Colonic mucosa (tissue), 4 donors: ENCODE measurements around the gene EHBP1. TPM values are rescaled to one million over a fixed set of nuclear protein-coding genes. Genes with fewer than 3 reads are reported as not detected.

Experiments
- DNase-seq: peaks from one replicate; pipeline ENCODE4 v3.0.0-alpha.2; 2020
- H3K27ac ChIP-seq: fragments of 200-600 bp; one replicate; pipeline ENCODE4 v1.8.0; 2021
- H3K27me3 ChIP-seq: fragments of 200-600 bp; one replicate; pipeline ENCODE4 v1.8.0; 2021
- H3K36me3 ChIP-seq: fragments of 200-600 bp; one replicate; pipeline ENCODE4 v1.8.0; 2021
- H3K4me1 ChIP-seq: fragments of 200-600 bp; one replicate; pipeline ENCODE4 v1.8.0; 2021; ENCODE audit warnings: mild to moderate bottlenecking
- H3K4me3 ChIP-seq: fragments of 200-600 bp; one replicate; pipeline ENCODE4 v1.8.0; 2021
- H3K9ac ChIP-seq, 2 donors: one replicate each; pipeline ENCODE4 v1.7.0; 2013; ENCODE audit warnings: control low read depth in 2 of 2, low read depth in 2 of 2, low read length in 2 of 2
- H3K9me3 ChIP-seq: fragments of 200-600 bp; one replicate; pipeline ENCODE4 v1.8.0; 2021
- CTCF ChIP-seq: fragments of 200-600 bp; IDR thresholded peaks from one replicate; pipeline ENCODE4 v1.8.0; 2022; ENCODE audit warnings: antibody characterized with exemption, mild to moderate bottlenecking
- intact Hi-C: fragments of 100-400 bp; cut with DNase I; formaldehyde crosslinking; loops from one replicate; pipeline ENCODE4 v1.14.1; 2022
- total RNA-seq, 2 donors: library from RNA; stranded (reverse); fragmentation: NEBNext Ultra II Directional in 1 of 2; extraction: Animal tissue kit (Norgen Biotek cat#: 25700) in 1 of 2; gene quantifications; one replicate each; pipeline ENCODE4 v1.2.1, GENCODE V29; 2021
- donor health status: healthy.
- donor health status: DM: no; HTN: no; CAD: no.
- donor health status: DM: no; HTN: no; CAD: no.

The EHBP1 gene
- total RNA-seq, 2 donors from 2014 or later: 23.6 to 32.7 TPM

GRCh38 chr2:62663920-62664795, 41.4 kb upstream of the EHBP1 start:
- no peaks in the 10 kb centered on the region for H3K4me1 ChIP-seq
- no peak for DNase-seq
- H3K27ac ChIP-seq: peak overlapping the region; percentile 26
- no peak for TF ChIP-seq CTCF
- H3K36me3 ChIP-seq: no peaks in the 10 kb centered on the region
- no peaks in the 10 kb centered on the region for H3K9me3 ChIP-seq
- H3K27me3 ChIP-seq: no peaks in the 10 kb centered on the region
- intact Hi-C loops: no loop called here
- H3K4me3 ChIP-seq: no peak overlapping the region
- no peak overlapping the region for H3K9ac ChIP-seq

- Histone ChIP-seq H3K9ac (no peak overlapping the region), H3K27me3 (no peaks in the 10 kb centered on the region), H3K4me3 (no peak overlapping the region), H3K36me3 (no peaks in the 10 kb centered on the region), H3K4me1 (no peaks in the 10 kb centered on the region), H3K27ac (no peak overlapping the region), H3K9me3 (no peaks in the 10 kb centered on the region)
- intact Hi-C loops: no loop called here
- no peak for DNase-seq
- no peak for TF ChIP-seq CTCF
Observed at GRCh38 chr2:62665446-62665845, 40.1 kb upstream of the EHBP1 start.

- Histone ChIP-seq H3K4me1 (no peaks in the 10 kb centered on the region), H3K4me3 (no peak overlapping the region), H3K9ac (no peak overlapping the region), H3K9me3 (no peaks in the 10 kb centered on the region), H3K36me3 (no peaks in the 10 kb centered on the region), H3K27ac (no peak overlapping the region), H3K27me3 (no peaks in the 10 kb centered on the region)
- TF ChIP-seq CTCF: no peak
- intact Hi-C loops: no loop called here
- no peak for DNase-seq
Observed at GRCh38 chr2:62669180-62669579, 36.3 kb upstream of the EHBP1 start.

- Histone ChIP-seq H3K9ac (no peak overlapping the region), H3K4me3 (no peak overlapping the region), H3K4me1 (no peaks in the 10 kb centered on the region), H3K9me3 (no peaks in the 10 kb centered on the region), H3K27me3 (no peaks in the 10 kb centered on the region), H3K36me3 (no peaks in the 10 kb centered on the region), H3K27ac (no peak overlapping the region)
- no peak for DNase-seq
- TF ChIP-seq CTCF: no peak
- intact Hi-C loops: no loop called here
Observed at GRCh38 chr2:62672601-62673000, 32.9 kb upstream of the EHBP1 start.

GRCh38 chr2:62675062-62675461, 30.5 kb upstream of the EHBP1 start:
- no peak for TF ChIP-seq CTCF
- DNase-seq: no peak
- Histone ChIP-seq H3K9ac (no peak overlapping the region), H3K4me1 (no peaks in the 10 kb centered on the region), H3K36me3 (no peaks in the 10 kb centered on the region), H3K9me3 (no peaks in the 10 kb centered on the region), H3K4me3 (no peak overlapping the region), H3K27ac (no peak overlapping the region), H3K27me3 (no peaks in the 10 kb centered on the region)
- intact Hi-C loops: no loop called here
